Measurements from ENCODE around the gene STIMATE.

Gene STIMATE

GRCh38 chr3:52836471-52836845, 60.9 kb downstream of the STIMATE start:
- TF ChIP-seq GATA3 (IDR thresholded peaks at IDR 0.05; ENCODE audit: low read depth, low read length) (no peak), GATA2 (IDR thresholded peaks at IDR 0.05; ENCODE audit: low read depth, low read length) (no peak)

- no peak for TF ChIP-seq GATA2 (IDR thresholded peaks at IDR 0.05; ENCODE audit: low read depth, low read length)
- TF ChIP-seq GATA3 (IDR thresholded peaks at IDR 0.05; ENCODE audit: low read depth, low read length): no peak
Measured at GRCh38 chr3:52835766-52836470, 61.4 kb downstream of the STIMATE start.

- TF ChIP-seq GATA3 (IDR thresholded peaks at IDR 0.05; ENCODE audit: low read depth, low read length) (no peak), GATA2 (IDR thresholded peaks at IDR 0.05; ENCODE audit: low read depth, low read length) (no peak)
Measured at GRCh38 chr3:52834871-52835501, 62.4 kb downstream of the STIMATE start, which contains the start of gene MUSTN1. Gene MUSTN1, minus strand, starts transcription at chr3:52835019. Its CDS starts 71 bp downstream, at chr3:52834948.

- TF ChIP-seq GATA3 (IDR thresholded peaks at IDR 0.05; ENCODE audit: low read depth, low read length) (no peak), GATA2 (IDR thresholded peaks at IDR 0.05; ENCODE audit: low read depth, low read length) (no peak)
Measured at GRCh38 chr3:52833202-52833601, 64.1 kb downstream of the STIMATE start.

- TF ChIP-seq GATA3 (IDR thresholded peaks at IDR 0.05; ENCODE audit: low read depth, low read length): no peak
- no peak for TF ChIP-seq GATA2 (IDR thresholded peaks at IDR 0.05; ENCODE audit: low read depth, low read length)
Measured at GRCh38 chr3:52831500-52832301, 65.6 kb downstream of the STIMATE start.

- TF ChIP-seq GATA2 (IDR thresholded peaks at IDR 0.05; ENCODE audit: low read depth, low read length): no peak
Measured at GRCh38 chr3:52830535-52831258, 66.7 kb downstream of the STIMATE start, which contains the start of gene ITIH4. Gene ITIH4, minus strand, starts transcription at chr3:52830672. Its CDS starts 30 bp downstream, at chr3:52830642.

- TF ChIP-seq GATA2 (IDR thresholded peaks at IDR 0.05; ENCODE audit: low read depth, low read length) (no peak), GATA3 (IDR thresholded peaks at IDR 0.05; ENCODE audit: low read depth, low read length) (no peak)
Measured at GRCh38 chr3:52829906-52830463, 67.4 kb downstream of the STIMATE start.

- TF ChIP-seq GATA2 (IDR thresholded peaks at IDR 0.05; ENCODE audit: low read depth, low read length) (no peak), GATA3 (IDR thresholded peaks at IDR 0.05; ENCODE audit: low read depth, low read length) (no peak)
Measured at GRCh38 chr3:52829482-52829881, 67.9 kb downstream of the STIMATE start.

GRCh38 chr3:52827866-52828376, 69.4 kb downstream of the STIMATE start:
- TF ChIP-seq GATA2 (IDR thresholded peaks at IDR 0.05; ENCODE audit: low read depth, low read length): no peak
- no peak for TF ChIP-seq GATA3 (IDR thresholded peaks at IDR 0.05; ENCODE audit: low read depth, low read length)

- no peak for TF ChIP-seq GATA3 (IDR thresholded peaks at IDR 0.05; ENCODE audit: low read depth, low read length)
- no peak for TF ChIP-seq GATA2 (IDR thresholded peaks at IDR 0.05; ENCODE audit: low read depth, low read length)
Measured at GRCh38 chr3:52827441-52827840, 69.9 kb downstream of the STIMATE start.

- TF ChIP-seq GATA3 (IDR thresholded peaks at IDR 0.05; ENCODE audit: low read depth, low read length) (no peak), GATA2 (IDR thresholded peaks at IDR 0.05; ENCODE audit: low read depth, low read length) (no peak)
Measured at GRCh38 chr3:52824037-52824436, 73.3 kb downstream of the STIMATE start.

- no peak for TF ChIP-seq GATA2 (IDR thresholded peaks at IDR 0.05; ENCODE audit: low read depth, low read length)
- no peak for TF ChIP-seq GATA3 (IDR thresholded peaks at IDR 0.05; ENCODE audit: low read depth, low read length)
Measured at GRCh38 chr3:52822363-52822762, 75.0 kb downstream of the STIMATE start.

- TF ChIP-seq GATA2 (IDR thresholded peaks at IDR 0.05; ENCODE audit: low read depth, low read length): no peak
- no peak for TF ChIP-seq GATA3 (IDR thresholded peaks at IDR 0.05; ENCODE audit: low read depth, low read length)
Measured at GRCh38 chr3:52820736-52821135, 76.6 kb downstream of the STIMATE start.
